ENCODE data around the gene PCTP. TPM values are rescaled to one million over a fixed set of nuclear protein-coding genes. Genes with fewer than 3 reads are reported as not detected.

Gene PCTP
- total and polyA plus RNA-seq, 9 of the 15 experiments (the other 6 are each of a cell fraction or from before 2014, with no cell fraction given), result 10.9 to 62.3 (median 41.2) TPM

GRCh38 chr17:55750750-55751657 lies at the start of gene PCTP (continued):
- TF ChIP-seq DIDO1 (tag; IDR thresholded peaks at IDR 0.05; ENCODE audit: low read depth) (peak; percentile 70; the same call in 1 of the 2 replicates), MYNN (IDR thresholded peaks at IDR 0.05) (no peak), MYNN (CRISPR knock-in tag; IDR thresholded peaks at IDR 0.05) (no peak), FOXP4 (CRISPR knock-in tag; IDR thresholded peaks at IDR 0.05; ENCODE audit: borderline replicate concordance) (no peak), SMAD3 (CRISPR knock-in tag; conservative IDR thresholded peaks at IDR 0.05) (no peak), BMI1 (IDR thresholded peaks at IDR 0.05; ENCODE audit: low read length) (no peak), TRIM25 (IDR thresholded peaks at IDR 0.05; ENCODE audit: borderline replicate concordance) (no peak), USF1 (CRISPR knock-in tag; IDR thresholded peaks at IDR 0.05) (no peak), ZKSCAN1 (IDR thresholded peaks at IDR 0.05; ENCODE audit: low read depth, low read length) (peak; percentile 49; the same call in 1 of the 2 replicates), SLC30A9 (CRISPR knock-in tag; IDR thresholded peaks at IDR 0.05) (no peak)
- TF ChIP-seq, protein P1, sequence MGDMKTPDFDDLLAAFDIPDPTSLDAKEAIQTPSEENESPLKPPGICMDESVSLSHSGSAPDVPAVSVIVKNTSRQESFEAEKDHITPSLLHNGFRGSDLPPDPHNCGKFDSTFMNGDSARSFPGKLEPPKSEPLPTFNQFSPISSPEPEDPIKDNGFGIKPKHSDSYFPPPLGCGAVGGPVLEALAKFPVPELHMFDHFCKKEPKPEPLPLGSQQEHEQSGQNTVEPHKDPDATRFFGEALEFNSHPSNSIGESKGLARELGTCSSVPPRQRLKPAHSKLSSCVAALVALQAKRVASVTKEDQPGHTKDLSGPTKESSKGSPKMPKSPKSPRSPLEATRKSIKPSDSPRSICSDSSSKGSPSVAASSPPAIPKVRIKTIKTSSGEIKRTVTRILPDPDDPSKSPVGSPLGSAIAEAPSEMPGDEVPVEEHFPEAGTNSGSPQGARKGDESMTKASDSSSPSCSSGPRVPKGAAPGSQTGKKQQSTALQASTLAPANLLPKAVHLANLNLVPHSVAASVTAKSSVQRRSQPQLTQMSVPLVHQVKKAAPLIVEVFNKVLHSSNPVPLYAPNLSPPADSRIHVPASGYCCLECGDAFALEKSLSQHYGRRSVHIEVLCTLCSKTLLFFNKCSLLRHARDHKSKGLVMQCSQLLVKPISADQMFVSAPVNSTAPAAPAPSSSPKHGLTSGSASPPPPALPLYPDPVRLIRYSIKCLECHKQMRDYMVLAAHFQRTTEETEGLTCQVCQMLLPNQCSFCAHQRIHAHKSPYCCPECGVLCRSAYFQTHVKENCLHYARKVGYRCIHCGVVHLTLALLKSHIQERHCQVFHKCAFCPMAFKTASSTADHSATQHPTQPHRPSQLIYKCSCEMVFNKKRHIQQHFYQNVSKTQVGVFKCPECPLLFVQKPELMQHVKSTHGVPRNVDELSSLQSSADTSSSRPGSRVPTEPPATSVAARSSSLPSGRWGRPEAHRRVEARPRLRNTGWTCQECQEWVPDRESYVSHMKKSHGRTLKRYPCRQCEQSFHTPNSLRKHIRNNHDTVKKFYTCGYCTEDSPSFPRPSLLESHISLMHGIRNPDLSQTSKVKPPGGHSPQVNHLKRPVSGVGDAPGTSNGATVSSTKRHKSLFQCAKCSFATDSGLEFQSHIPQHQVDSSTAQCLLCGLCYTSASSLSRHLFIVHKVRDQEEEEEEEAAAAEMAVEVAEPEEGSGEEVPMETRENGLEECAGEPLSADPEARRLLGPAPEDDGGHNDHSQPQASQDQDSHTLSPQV (IDR thresholded peaks at IDR 0.05), result peak; percentile 50; the same call in 1 of the 2 replicates
- TF ChIP-seq, protein P2, sequence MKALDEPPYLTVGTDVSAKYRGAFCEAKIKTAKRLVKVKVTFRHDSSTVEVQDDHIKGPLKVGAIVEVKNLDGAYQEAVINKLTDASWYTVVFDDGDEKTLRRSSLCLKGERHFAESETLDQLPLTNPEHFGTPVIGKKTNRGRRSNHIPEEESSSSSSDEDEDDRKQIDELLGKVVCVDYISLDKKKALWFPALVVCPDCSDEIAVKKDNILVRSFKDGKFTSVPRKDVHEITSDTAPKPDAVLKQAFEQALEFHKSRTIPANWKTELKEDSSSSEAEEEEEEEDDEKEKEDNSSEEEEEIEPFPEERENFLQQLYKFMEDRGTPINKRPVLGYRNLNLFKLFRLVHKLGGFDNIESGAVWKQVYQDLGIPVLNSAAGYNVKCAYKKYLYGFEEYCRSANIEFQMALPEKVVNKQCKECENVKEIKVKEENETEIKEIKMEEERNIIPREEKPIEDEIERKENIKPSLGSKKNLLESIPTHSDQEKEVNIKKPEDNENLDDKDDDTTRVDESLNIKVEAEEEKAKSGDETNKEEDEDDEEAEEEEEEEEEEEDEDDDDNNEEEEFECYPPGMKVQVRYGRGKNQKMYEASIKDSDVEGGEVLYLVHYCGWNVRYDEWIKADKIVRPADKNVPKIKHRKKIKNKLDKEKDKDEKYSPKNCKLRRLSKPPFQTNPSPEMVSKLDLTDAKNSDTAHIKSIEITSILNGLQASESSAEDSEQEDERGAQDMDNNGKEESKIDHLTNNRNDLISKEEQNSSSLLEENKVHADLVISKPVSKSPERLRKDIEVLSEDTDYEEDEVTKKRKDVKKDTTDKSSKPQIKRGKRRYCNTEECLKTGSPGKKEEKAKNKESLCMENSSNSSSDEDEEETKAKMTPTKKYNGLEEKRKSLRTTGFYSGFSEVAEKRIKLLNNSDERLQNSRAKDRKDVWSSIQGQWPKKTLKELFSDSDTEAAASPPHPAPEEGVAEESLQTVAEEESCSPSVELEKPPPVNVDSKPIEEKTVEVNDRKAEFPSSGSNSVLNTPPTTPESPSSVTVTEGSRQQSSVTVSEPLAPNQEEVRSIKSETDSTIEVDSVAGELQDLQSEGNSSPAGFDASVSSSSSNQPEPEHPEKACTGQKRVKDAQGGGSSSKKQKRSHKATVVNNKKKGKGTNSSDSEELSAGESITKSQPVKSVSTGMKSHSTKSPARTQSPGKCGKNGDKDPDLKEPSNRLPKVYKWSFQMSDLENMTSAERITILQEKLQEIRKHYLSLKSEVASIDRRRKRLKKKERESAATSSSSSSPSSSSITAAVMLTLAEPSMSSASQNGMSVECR (CRISPR knock-in tag; IDR thresholded peaks at IDR 0.05), result peak; percentile 77
